Measurements from ENCODE around the gene SRP72.
A peak's percentile ranks its signal among the peaks of the same experiment; 100 is the strongest.
"Not testable (repeated sequence)": the region's sequence is repeated elsewhere in the genome, so short reads cannot be mapped to it uniquely, and the experiment has no call there.

SRP72 gene

GRCh38 chr4:56462157-56462556 lies 5.3 kb upstream of the SRP72 start:
- in situ Hi-C loops (cut with MboI; ENCODE audit: low pct_unique_long_range_greater_than_20kb, low sequenced_read_pairs), result no loop called here
- no peak for DNase-seq

- in situ Hi-C loops (cut with MboI; ENCODE audit: low pct_unique_long_range_greater_than_20kb, low sequenced_read_pairs), result no loop called here
- peak; percentile 24 for DNase-seq
These were observed 3.7 kb upstream of the SRP72 start for GRCh38 chr4:56463711-56464110.

GRCh38 chr4:56464581-56464980 lies 2.8 kb upstream of the SRP72 start:
- no peak for DNase-seq
- in situ Hi-C loops (cut with MboI; ENCODE audit: low pct_unique_long_range_greater_than_20kb, low sequenced_read_pairs), result no loop called here

GRCh38 chr4:56465599-56466295 lies 1.7 kb upstream of the SRP72 start:
- no peak for DNase-seq

GRCh38 chr4:56466296-56466761 lies 1.1 kb upstream of the SRP72 start:
- DNase-seq, result peak; percentile 48
- in situ Hi-C loops (cut with MboI; ENCODE audit: low pct_unique_long_range_greater_than_20kb, low sequenced_read_pairs), result not testable (repeated sequence)

More at GRCh38 chr4:56465599-56466295, 1.7 kb upstream of the SRP72 start:
- in situ Hi-C loops (cut with MboI; ENCODE audit: low pct_unique_long_range_greater_than_20kb, low sequenced_read_pairs), result no loop called here

- in situ Hi-C loops (cut with MboI; ENCODE audit: low pct_unique_long_range_greater_than_20kb, low sequenced_read_pairs), result no loop called here
- no peak for DNase-seq
These were observed 520 bp upstream of the SRP72 start for GRCh38 chr4:56466910-56467283.

GRCh38 chr4:56468097-56468422 lies 643 bp downstream of the SRP72 start:
- DNase-seq, result no peak
- in situ Hi-C loops (cut with MboI; ENCODE audit: low pct_unique_long_range_greater_than_20kb, low sequenced_read_pairs), result no loop called here

GRCh38 chr4:56469489-56470210 lies 2.2 kb downstream of the SRP72 start:
- in situ Hi-C loops (cut with MboI; ENCODE audit: low pct_unique_long_range_greater_than_20kb, low sequenced_read_pairs), result no loop called here
- DNase-seq, result peak; percentile 77

GRCh38 chr4:56475917-56476316 lies 8.5 kb downstream of the SRP72 start:
- in situ Hi-C loops (cut with MboI; ENCODE audit: low pct_unique_long_range_greater_than_20kb, low sequenced_read_pairs), result no loop called here

GRCh38 chr4:56477192-56477702 lies 9.8 kb downstream of the SRP72 start:
- in situ Hi-C loops (cut with MboI; ENCODE audit: low pct_unique_long_range_greater_than_20kb, low sequenced_read_pairs), result no loop called here
- no peak for DNase-seq

More at GRCh38 chr4:56475917-56476316, 8.5 kb downstream of the SRP72 start:
- DNase-seq, result no peak

GRCh38 chr4:56480691-56481090 lies 13.3 kb downstream of the SRP72 start:
- no peak for DNase-seq
- in situ Hi-C loops (cut with MboI; ENCODE audit: low pct_unique_long_range_greater_than_20kb, low sequenced_read_pairs), result no loop called here

- in situ Hi-C loops (cut with MboI; ENCODE audit: low pct_unique_long_range_greater_than_20kb, low sequenced_read_pairs), result no loop called here
- DNase-seq, result no peak
These were observed 28.8 kb downstream of the SRP72 start for GRCh38 chr4:56496241-56496640.

GRCh38 chr4:56505269-56506130 lies 38.1 kb downstream of the SRP72 start, which contains the start of gene ARL9:
Gene ARL9 (plus strand): TSS chr4:56505791. CDS start chr4:56505863, 72 bp downstream.
- no peak for DNase-seq
- in situ Hi-C loops (cut with MboI; ENCODE audit: low pct_unique_long_range_greater_than_20kb, low sequenced_read_pairs), result no loop called here

GRCh38 chr4:56511098-56511497 lies 43.7 kb downstream of the SRP72 start:
- DNase-seq, result no peak
- in situ Hi-C loops (cut with MboI; ENCODE audit: low pct_unique_long_range_greater_than_20kb, low sequenced_read_pairs), result no loop called here

GRCh38 chr4:56512166-56512565 lies 44.7 kb downstream of the SRP72 start:
- no peak for DNase-seq

GRCh38 chr4:56513517-56513916 lies 46.1 kb downstream of the SRP72 start:
- no peak for DNase-seq
- in situ Hi-C loops (cut with MboI; ENCODE audit: low pct_unique_long_range_greater_than_20kb, low sequenced_read_pairs), result no loop called here

More at GRCh38 chr4:56512166-56512565, 44.7 kb downstream of the SRP72 start:
- in situ Hi-C loops (cut with MboI; ENCODE audit: low pct_unique_long_range_greater_than_20kb, low sequenced_read_pairs), result no loop called here

GRCh38 chr4:56530269-56531148 lies 63.1 kb downstream of the SRP72 start:
- DNase-seq, result peak; percentile 50
- in situ Hi-C loops (cut with MboI; ENCODE audit: low pct_unique_long_range_greater_than_20kb, low sequenced_read_pairs), result no loop called here

GRCh38 chr4:56531149-56531770 lies 63.8 kb downstream of the SRP72 start:
- DNase-seq, result no peak
- in situ Hi-C loops (cut with MboI; ENCODE audit: low pct_unique_long_range_greater_than_20kb, low sequenced_read_pairs), result no loop called here

All from KBM-7 (cell line).